NCI-H1930 (cell line): Measurements from ENCODE around the gene CCDC170.

Experiments used
- DNase-seq, 2 experiments: peaks; one replicate each; lab custom pipeline; 2025; lab: John Stamatoyannopoulos, UW

The CCDC170 gene

DNA sequence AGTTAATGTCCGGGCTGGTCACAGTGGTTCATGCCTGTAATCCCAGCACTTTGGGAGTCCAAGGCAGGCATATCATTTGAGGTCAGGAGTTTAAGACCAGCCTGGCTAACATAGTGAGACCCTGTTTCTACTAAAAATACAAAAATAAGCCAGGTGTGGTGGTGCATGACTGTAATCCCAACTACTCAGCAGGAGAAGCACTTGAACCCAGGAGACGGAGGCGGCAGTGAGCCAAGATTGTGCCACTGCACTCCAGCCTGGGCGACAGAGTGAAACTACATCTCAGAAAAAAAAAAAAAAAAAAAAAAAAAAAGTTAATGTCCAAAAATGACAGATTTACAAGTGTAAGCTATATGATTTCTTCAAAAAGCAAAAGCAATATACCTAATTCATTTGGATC lies 124.9 kb downstream of the CCDC170 start:
- DNase-seq, result no peak

DNA sequence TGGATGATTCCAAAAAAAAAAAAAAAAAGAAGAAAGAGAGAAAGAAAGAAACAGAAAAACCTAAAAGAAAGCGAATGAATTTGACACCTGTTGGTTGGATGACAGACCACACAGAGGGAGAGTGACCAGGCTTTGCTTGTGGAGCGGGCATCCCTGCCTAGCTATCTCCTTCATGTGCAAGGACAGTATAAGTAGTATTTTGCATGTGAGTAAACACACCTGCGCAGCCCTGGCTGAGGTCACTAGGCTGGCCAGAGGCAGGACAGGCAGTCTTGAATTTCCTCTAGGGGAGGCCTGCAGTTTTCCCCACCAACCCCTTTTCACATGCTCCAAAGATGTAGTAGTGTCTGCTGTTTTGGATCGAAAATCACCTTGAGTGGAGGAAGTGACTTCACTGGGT lies 126.4 kb downstream of the CCDC170 start:
- DNase-seq, result no peak

DNA sequence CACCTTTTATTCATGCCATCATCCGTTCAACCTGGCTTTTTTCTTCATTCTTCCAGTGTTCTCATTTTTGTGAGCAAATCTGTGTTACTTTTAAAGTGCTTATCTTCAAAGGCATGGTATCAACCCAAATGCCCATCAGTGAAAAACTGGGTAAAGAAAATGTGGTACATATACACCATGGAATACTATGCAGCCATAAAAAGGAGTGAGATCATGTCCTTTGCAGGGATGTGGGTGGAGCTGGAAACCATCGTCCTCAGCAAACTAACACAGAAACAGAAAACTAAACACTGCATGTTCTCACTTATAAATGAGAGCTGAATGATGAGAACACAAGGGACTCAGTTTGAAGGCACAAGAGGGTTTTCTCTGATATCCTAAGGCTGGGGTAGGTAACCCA lies 130.3 kb downstream of the CCDC170 start:
- DNase-seq, result no peak

DNA sequence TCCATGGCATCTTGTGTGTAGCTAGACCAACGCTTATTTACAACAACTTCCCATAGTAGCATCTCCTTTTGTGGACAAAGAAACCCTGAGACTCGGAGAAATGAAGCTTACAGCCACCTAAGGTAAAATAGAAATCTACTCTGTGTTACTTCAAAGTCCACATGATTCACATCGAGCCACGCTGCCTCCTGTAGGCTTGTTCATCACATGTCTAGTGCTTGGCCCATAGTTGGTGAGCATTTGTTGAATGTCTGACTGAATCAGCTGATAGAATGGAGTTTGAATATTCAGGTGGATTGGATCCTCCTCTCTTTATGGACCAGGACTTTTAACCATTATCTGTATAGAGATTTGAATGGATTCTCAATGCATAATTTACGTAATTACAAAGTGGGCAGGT lies 130.7 kb downstream of the CCDC170 start:
- no peak for DNase-seq

DNA sequence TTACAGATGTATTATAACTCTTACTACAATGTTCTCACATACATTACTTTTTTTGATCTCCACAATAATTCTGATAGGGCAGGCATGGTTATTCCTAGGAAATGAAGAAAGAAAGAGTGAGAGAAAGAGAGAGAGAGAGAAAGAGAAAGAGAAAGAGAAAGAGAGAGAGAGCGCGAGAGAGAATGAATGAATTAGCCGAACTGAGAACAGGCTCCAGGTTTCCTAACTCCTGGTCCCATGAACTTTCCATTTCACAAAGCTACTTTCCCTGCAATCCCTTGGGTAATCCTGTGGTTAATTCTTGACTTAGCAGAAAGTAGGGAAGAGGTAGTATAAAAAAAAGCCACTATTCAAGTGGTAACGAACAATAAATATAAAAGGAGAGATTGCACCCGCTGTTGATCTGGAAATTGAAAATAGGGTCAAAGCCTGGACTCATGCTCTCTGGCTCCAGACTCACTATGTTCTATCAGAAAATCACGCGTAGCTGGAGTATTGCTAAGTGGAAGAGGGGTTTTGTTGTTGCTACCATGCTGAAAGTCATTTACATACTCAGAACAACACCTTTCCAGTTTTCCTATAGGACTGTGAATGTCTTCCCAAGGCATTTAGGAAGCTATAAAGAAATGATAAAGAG lies 131.2 kb downstream of the CCDC170 start:
- DNase-seq, result no peak

DNA sequence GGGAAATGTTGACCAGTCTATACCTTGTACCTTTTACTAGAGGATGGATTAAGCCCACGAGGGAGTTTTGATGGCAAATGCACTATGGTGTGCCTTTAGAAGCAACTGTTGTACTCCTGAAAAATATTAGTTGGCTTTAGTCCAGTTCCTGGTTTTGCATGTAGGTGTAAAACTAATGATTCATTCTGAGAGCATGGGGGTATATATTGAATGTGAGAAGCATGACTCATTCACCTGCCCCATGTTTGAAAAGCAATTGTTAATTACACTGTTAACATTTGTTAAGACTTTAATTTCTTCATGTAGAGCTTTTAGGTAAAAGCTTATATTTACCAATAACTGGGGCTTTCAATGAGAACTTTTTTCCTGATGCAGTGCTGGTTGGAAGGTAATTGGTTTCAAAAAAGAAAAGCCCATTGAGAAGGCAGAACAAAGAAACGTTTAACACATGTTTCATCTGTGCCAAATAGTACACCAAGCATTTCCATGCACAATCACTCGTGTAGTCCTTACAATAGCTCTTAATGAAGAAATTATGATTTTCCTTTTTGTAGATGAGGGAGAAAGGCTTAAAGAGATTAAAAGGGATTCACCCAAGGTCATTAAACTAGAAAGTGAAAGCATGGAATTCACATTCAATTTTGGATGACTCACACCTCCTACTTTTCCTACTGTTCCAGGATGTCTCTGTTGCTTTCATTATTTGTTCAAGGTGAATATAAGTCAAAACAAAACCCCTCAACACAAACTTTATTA lies 134.1 kb downstream of the CCDC170 start:
- DNase-seq, result no peak

DNA sequence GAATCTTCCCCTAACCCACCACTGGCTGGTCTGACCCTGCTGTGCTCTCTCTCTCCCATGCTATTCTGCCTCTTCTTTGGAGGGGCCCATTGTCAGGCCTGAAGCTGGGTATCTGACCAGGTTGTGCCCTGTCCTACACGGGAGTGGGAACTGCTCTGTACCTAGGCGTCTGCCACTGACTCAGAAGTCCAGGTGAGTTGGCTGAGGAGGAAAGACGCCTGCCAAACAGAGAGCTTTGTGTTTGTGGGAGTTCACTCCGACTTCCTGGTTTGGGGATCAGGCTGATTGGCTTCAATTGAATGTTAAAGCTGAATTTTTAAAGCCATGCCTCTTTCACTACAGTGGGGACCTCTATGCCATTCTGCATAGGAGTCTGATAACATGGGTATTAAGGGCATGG lies 136.0 kb downstream of the CCDC170 start:
- DNase-seq, result no peak

DNA sequence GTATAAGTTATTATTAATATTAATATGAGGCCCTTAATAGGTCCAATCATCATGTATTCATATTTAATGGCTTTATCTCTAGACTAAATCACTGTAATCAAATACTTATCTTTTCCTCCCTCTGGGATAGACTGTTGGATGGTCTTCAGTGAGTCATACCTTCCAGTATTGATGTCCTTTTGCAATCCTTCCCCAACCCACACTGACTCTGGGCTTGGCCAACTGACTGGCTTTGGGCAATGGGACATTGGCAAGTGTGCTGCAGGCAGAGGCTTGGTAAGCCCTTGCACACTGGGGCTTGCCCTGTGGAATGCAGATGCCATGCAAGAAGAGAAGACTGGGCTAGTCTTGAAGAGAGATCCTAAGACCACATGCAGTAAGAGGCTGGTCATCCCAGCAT lies 136.6 kb downstream of the CCDC170 start:
- DNase-seq, result no peak

DNA sequence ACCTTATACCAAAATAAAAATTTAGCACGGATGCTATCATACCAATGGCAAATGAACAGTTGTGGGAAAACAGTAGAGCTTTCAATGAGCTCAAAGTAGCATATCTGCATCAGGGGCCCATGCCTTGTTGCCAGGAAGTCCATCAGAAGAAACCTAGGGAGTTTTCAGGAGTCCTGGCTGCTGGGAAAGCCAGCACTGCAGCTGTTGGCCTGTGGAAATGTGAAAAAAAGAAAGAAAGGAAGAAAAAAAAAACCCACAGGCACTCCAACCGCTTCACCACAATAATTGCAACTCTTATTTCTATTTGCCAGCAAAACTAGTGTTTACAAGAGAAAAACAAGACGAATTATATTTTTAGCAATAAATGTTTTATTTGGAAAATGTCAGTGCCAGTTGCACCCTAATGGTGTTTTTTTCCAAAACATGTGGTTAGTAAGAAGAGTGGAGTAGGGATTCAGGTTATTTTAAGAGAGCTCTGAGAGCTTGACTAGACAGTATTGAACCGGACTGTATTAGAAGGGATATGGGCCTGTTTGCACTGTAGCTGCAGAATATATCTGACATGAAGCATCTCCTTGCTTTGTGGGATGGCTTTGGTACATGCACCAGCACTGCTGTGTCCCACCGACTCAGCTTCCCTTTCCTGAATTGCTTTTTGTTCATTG lies 137.3 kb downstream of the CCDC170 start:
- DNase-seq, result no peak

DNA sequence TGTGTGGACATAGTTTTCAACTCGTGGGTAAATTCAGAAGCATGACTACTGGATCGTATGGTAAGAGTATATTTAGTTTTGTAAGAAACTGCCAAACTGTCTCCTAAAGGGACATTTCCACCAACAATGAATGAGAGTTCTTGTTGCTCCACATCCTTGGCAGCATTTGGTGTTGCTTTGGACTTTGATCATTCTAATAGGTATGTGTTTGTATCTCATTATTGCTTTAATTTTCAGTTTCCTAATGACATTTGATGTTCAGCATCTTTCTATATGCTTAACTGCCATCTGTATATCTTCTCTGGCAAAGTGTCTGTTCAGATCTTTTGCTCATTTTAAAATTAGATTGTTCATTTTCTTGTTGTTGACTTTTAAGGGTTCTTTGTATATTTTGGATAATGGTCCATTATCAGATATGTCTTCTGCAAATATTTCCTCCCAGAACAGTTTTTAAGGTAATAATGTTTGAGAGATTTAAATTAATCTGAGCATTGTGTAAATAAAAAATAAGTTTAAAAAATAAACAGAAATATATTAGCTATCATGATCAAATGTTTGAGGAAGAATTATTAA lies 138.7 kb downstream of the CCDC170 start:
- DNase-seq, result no peak

DNA sequence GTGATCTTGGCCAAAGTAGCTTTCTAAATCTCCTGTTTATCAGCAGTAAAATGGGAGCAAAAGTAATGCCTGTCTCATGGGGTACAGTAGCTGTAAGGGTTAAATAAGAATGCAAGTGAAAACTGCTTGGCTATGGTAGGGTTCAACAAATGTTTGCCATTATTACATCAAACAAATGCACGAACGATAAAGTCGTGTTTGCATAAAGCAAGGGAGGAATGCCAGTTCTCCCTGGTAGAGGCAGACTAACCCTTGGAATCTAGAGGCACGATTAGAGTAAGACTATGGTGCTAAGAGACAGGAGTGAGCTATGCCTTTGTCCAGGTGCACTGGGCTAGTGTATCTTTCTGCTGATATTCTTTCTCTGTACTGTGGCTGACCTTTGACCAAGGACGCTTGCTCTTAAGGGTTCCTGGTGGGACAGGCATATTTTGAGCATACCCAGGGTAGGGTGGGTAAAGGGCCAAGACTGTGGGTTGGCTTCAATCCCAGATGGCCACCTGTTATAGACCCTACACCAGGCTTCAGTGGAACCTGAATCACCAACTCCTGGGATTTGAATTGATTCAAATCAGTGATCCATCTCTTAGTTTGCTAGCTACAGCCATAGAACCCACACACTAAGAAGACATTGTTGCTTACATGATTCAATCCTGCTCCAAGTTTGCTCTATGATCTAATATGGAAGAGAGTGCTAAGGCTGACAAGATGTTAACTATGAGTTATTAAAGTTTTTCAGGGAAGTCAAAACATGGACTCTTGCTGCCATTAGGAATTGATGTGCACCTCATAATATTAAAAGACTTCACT lies 139.9 kb downstream of the CCDC170 start:
- no peak for DNase-seq

DNA sequence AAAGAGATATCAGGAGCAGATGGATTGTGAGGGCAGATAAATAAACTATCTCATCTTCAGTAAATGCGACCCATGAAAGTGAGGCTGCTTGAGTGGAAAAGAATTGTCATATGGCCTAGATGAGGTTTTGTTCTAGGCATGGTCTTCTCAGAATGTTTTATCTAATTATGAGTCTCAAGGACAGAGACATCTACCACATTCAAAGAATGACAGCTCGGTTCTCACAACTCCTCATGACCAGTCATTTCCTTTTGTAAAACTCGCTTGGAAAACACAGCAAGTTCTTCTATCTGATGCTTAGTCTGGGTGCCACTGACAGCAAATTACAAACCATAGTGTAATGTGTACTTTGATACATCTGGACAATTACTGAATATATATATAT lies 140.5 kb downstream of the CCDC170 start:
- DNase-seq, result no peak

DNA sequence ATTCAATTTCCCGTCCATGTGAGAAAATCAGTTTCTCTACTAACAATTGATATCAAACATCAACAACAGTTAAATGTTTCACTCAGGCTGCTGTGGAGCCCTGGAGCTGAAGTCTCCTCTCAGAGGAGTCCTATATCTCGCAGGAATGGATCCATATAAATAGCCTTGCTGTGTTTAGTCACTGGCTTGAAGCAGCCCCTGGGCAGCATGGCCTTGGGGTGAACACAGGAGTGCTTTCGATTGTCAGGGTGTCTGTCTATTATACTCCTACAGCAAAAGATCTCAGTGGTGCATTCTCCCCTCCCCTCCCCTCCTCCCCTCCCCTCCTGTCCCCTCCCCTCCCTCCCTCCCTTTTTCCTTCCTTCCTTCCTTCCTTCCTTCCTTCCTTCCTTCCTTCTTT lies 141.9 kb downstream of the CCDC170 start:
- no peak for DNase-seq

DNA sequence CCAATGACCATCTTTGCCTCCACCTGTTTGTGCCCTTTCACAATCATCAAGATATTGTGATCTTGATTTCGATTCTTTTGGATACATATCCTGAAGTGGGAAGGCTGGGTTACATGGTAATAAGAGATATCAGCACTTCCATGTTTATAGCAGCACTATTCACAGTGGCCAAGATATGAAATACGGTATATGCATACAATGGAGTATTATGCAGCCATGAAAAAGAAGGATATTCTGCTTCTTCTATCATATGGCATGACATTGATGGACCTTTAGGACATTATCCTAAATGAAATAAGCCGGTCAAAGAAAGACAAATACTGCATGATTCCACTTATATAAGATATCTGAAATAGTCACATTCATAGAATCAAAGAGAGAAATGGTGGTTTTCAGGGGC lies 144.0 kb downstream of the CCDC170 start:
- DNase-seq, result no peak

DNA sequence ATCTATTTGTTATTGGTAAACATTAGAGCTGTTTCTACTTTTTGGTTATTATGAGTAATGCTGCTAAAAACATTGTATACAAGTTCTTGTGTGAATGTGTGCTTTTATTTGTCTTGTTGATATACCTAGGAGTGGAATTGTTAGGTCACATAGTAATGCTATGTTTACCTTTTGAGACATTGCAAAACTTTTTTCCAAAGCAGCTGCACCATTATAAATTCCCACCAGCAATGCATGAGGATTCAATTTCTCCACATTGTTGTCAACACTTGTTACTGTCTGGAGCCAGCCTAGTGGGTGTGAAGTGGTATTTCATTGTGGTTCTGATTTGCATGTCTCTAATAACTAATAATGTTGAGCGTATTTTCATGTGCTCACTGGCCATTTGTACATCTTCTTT lies 145.9 kb downstream of the CCDC170 start:
- no peak for DNase-seq

DNA sequence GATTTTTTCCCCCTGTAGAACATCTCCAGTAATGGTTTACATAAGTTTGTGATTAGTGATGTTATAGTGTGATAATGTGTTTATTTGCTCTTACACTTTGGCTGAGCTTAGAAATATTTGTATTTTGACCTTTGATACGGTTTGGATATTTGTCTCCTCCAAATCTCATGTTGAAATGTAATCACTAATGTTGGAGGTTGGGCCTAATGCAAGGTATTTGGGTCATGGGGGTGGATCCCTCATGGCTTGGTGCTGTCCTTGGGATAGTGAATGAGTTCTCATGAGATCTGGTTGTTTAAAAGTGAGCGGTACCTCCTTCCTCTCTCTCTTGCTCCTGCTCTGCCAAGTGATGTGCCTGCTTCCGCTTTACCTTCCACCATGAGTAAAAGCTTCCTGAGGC lies 147.2 kb downstream of the CCDC170 start:
- DNase-seq, result no peak

DNA sequence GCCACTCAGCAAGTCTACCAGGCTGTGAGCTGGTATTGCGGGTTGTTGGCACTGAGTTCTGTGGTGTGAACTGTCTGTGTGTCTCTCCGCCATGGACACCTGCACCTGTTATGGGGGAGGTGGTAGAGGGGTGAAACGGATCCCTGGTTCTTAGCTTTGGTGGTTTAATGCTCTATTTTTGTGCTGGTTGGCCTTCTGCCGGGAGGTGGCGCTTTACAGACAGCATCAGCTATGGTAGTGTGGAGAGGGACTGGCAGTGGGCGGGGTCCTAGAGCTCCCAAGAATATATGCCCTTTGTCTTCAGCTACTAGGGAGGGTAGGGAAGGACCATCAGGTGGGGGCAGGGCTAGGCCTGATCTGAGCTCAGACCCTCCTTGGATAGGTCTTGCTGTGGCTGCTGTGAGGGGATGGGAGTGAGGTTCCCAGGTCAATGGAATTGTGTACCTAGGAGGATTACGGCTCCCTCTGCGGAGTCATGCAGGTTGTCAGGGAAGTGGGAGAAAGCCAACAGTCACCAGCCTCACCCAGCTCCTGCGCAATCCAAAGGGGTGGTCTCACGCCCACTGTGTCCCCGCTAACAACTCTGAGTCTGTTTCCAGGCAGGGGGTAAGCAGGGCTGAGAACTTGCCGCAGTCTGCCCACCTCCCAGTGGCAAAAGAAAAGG lies 154.3 kb downstream of the CCDC170 start:
- no peak for DNase-seq

DNA sequence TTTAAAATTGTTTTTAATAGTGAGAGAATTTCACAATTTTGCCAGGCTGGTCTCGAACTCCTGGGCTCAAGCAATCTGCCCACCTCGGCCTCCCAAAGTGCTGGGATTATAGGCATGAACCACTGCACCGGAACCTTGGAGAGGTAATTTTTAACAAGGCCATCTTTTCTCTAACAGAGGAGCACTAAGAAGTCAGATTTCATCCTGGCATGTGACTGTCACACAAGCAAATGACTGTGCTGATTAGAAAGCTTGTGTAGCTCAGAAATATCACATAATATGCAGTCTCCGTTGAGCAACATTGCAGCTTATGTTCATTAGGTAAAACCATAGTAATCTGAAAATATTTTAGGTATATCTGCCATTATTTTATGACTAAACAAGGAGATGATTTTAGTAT lies 156.0 kb downstream of the CCDC170 start:
- DNase-seq, result no peak

DNA sequence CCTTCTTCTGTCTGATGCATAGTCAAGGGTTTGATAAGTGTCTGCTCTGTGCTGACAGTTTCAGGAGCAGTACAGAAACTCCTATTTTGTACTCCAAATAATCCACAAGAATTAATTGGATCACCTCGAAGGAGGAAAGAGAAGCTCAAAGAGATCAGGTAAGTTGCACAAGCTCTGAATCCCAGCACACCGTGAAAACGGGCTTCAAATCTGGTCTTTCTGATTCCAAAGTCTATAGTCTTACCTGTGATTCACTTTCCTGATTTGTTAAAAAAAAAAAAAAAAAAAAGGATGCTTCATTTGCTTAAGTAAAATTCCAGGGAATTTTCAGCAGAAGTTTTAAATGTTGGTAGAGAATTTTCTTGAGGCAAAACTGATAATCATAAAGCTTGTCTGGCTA lies 157.8 kb downstream of the CCDC170 start:
- DNase-seq, result no peak

DNA sequence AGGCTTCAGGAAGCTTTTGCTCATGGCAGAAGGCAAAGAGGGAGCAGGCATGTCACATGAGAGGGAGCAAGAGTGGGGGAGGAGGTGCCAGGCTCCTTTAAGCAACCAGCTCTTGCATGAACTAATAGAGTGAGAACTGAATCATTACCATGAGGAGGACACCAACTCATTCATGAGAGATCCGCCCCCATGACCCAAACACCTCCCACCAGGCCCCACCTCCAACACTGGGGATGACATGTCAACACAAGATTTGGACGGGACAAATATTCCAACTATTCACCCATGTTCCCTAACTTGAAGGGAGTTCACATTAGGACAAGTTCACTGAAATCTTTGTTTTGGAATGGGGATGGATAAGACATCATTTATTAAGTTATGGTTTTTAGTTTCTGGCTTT lies 158.5 kb downstream of the CCDC170 start:
- DNase-seq, result no peak

DNA sequence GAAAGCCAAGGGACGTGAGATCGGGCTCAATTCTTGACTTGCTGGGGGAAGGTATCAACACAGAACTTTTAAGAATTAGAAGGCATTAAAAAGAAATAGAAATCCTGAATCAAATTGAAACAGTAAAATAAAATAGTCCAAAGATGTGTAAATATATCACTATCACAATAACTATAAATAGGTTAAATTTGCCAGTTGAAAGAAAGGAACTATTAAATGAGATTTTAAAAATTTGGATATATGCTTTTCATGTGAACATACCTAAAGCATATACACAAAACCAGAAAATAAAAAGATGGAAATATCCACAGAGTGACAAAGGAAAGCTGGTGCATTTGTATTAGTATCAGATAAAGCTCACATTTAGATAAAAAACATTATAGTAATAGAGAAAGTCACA lies 161.3 kb downstream of the CCDC170 start:
- no peak for DNase-seq

DNA sequence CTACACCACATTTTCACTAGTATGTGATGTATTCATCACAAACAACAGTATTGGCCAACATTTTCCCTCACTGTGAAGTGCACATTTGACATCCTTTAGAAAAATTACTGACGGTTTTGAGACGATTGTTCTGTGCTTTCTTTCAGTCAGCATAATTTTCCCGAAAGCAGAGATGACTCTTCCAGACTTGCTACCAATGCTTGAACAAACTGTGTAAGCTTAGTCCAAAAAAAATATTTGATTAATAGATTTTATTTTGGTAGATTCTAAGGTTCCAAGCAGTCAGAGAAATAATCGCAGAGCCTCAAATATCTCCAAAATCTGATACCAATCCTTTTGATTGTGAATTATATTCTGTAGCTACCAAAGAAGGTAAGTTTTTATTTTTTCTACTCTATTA lies 162.6 kb downstream of the CCDC170 start:
- DNase-seq, result no peak
